Suprapubic skin (tissue), 3 donors: ENCODE results near the gene SLC49A3.

ENCODE experiments used
- EP300 ChIP-seq: sonication (generic); formaldehyde crosslinking; IDR thresholded peaks from one replicate; pipeline ENCODE4 v1.6.1; 2017; ENCODE audit warnings: antibody characterized with exemption
- TF ChIP-seq, protein P1 (sequence below), 2 donors: fragments of 200-600 bp in 1 of 2; fragments of 450-650 bp in 1 of 2; sonication (generic) in 1 of 2; IDR thresholded peaks; one replicate each; pipeline ENCODE4 v1.5.1; 2016 to 2019; ENCODE audit warnings: antibody characterized with exemption in 2 of 2, mild to moderate bottlenecking in 1 of 2, moderate library complexity in 1 of 2

- TF ChIP-seq, protein P1, sequence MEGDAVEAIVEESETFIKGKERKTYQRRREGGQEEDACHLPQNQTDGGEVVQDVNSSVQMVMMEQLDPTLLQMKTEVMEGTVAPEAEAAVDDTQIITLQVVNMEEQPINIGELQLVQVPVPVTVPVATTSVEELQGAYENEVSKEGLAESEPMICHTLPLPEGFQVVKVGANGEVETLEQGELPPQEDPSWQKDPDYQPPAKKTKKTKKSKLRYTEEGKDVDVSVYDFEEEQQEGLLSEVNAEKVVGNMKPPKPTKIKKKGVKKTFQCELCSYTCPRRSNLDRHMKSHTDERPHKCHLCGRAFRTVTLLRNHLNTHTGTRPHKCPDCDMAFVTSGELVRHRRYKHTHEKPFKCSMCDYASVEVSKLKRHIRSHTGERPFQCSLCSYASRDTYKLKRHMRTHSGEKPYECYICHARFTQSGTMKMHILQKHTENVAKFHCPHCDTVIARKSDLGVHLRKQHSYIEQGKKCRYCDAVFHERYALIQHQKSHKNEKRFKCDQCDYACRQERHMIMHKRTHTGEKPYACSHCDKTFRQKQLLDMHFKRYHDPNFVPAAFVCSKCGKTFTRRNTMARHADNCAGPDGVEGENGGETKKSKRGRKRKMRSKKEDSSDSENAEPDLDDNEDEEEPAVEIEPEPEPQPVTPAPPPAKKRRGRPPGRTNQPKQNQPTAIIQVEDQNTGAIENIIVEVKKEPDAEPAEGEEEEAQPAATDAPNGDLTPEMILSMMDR (IDR thresholded peaks at IDR 0.05) = no peak
- no peak for TF ChIP-seq EP300
Observed at GRCh38 chr4:673349-674091, 15.4 kb downstream of the SLC49A3 start.
